ENCODE measurements around the gene SUSD4.

SUSD4 gene

GRCh38 chr1:223175032-223175431 lies 188.9 kb downstream of the SUSD4 start:
- no peak for DNase-seq

All from right hindlimb (tissue), 1 donor.